Right hindlimb (tissue), 1 donor: ENCODE measurements around the gene RFC4.
A peak's percentile ranks its signal among the peaks of the same experiment; 100 is the strongest.

Source experiments
- DNase-seq: peaks from one replicate; pipeline ENCODE4 v3.0.0-alpha.2; 2018

Gene RFC4

DNA sequence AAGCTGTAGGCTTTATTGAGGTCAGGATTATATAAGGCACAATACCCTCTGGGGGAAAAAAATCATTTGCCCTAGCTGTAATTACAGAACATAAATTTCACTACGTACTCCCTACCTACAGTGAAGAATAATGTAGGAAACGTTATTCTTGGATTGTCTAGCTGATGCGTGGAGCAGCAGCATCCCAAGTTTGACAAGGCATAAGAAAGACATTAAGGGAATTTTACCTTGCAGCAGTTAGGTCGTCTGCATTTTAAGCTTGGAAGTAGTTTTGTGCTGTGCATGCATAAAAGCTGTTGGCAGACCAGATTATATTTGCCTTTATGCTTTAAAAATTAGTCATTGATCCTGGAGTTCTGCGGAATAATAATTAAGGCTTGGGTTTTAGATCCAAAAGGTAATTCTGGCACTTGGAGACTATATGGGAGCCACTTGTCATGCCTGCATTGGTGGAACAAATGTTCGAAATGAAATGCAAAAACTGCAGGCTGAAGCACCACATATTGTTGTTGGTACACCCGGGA is 20.7 kb downstream of the RFC4 start:
- no peak for DNase-seq

GRCh38 chr3:186784820-186785494 is 21.3 kb downstream of the RFC4 start:
- no peak for DNase-seq

GRCh38 chr3:186783731-186784515 is 22.4 kb downstream of the RFC4 start:
- DNase-seq: peak; percentile 87

DNA sequence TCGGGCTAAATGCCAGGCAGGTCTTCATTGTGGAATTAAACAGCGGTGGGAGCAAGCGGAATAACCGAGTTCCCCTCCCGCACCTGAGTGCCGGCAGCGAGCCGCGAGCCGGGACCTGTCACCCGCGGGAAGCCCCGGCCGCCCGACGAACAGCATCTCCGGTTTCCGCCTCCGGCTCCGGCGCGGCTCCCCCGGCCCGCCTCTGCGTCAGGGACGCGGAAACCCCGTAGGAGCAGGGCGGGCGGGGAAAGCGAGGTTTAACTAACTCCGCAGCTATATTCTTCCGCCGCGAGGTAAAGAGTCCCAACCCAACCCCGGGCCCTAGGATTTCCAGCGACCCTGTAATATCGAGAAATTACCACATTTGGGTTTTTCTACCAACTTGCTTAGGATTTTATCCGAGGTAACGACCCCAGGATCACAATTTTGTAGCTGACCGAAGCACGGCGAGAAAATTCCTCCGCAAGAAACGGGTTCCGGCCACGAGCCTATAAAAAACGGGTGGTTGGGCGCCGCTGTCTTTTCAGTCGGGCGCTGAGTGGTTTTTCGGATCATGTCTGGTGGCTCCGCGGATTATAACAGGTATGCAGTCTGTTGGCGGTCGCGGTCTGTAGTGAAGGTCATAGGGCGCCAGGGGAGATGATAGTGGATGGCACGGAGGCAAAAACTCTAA is 23.1 kb downstream of the RFC4 start, which contains the start of gene EIF4A2:
EIF4A2 (plus strand) TSS at position 520 of the 673 bp plus-strand sequence; CDS start at position 554, 34 bp downstream.
- DNase-seq: peak; percentile 93

DNA sequence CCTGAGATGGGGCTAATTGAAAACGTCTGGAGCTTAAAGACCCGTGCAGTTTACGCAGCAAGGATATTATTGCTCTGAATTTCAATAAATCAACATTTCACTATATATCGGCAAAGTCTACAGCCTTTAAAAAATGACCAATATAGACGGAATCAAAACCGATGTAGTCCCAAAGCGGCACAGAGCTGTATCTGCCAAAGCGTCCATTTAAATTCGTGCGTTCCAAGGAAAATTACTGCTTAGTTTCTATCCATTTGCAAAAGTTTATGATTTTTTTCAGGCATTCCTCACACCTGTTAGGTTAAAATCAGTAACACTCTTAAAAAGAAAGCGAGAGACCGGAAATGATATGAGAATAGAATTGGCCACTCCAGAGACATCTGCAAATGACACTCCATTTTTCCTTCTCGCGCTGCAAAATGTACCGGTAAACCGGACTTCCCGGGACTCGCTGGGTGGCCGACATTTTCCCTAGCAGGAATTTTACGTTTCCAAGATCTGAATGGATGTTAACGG is 23.7 kb downstream of the RFC4 start:
- DNase-seq: no peak

DNA sequence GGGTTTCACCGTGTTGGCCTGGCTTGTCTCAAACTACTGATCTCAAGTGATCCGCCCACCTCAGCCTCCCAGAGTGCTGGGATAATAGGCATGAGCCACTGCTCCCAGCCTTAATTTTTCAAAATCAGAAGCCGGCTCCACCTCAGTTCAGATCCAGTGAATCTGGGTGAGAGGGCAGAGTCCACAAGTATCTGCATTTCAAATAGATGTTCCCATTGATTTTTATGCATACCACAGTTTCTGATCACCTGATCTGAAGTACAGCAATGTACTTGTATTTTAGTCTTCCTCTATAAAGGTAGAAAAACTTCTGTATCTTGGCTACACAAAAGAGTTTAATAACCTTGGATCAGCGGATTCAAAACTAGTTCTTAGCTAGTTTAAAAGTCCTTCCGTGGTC is 27.1 kb downstream of the RFC4 start:
- DNase-seq: no peak

- no peak for DNase-seq
Observed at GRCh38 chr3:186775999-186776398, 30.3 kb downstream of the RFC4 start.

DNA sequence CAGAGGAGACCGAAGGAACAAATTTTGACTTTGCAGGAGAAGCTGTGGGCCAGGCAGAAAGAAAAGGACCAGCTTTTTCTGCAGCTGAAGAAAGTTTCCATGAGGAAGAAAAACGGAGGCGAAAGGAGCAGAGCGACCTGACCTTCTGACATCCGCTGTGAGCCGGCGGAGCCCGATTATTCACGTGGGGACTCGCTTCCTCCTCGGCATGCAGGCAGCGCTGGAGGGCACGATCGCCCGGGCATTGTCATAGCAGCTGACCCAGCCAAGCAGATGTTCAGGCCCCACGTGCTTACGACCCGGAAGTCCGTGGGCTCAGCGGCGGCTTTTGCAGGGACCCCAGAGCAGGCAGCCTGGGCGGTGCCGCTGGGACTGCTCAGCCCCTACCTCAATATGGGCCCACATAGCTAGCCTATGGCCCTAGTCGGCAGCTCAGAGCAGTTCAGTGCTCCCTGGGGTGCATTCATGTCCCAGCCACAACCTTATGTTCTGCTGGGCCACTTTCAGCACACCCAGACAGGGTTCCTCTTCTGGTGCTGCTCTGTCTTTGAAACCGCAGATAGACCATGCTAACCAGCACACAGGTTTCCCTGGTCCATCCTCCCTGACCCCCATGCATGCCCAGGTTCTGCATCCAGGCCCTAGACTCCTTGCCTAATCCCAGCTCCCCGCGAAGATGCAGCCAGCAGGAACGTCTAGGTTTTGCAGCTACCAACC is 33.4 kb downstream of the RFC4 start:
- peak; percentile 65 for DNase-seq

DNA sequence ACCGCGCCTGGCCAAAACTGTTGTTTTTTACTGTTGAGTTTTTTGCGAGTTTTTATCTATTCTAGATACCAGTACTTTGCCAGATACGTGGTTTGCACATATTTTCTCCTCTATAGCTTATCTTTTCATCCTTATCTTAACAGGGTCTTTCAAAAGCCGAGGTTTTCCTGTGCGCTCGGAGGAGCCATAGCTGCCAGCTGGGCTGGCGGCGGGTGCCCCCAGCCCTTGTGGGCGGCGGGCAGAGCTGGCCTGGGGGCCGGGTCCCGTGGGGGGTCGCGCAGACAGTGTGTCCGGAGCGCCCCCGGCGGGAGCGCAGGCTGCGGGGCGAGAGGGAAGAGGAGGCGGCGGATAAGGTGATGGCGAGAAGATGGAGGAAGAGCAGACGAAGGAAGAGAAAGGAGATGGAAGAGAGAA is 34.0 kb downstream of the RFC4 start:
- no peak for DNase-seq

DNA sequence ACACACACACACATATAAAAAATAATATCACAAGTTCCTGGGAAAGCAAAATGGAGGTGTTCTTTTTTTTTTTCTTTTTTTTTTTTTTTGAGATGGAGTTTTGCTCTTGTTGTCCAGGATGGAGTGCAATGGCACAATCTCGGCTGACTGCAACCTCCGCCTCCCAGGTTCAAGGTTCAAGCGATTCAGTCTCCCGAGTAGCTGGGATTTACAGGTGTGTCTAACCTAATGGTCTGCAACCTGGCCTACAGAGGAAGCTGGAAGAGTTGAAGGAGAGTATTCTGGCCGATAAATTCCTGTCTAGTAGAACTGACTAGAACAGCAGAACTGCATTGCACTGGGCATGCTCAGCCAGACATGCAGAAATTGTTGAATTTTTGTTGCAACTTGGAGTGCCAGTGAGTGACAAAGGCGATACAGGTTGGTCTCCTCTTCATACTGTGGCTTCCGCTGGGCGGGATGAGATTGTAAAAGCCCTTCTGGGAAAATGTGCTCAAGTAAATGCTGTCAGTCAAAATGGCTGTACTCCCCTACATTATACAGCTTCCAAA is 45.3 kb downstream of the RFC4 start:
- DNase-seq: no peak

GRCh38 chr3:186760141-186760833 is 46.0 kb downstream of the RFC4 start:
- no peak for DNase-seq

GRCh38 chr3:186759231-186759930 is 46.9 kb downstream of the RFC4 start:
- DNase-seq: no peak

DNA sequence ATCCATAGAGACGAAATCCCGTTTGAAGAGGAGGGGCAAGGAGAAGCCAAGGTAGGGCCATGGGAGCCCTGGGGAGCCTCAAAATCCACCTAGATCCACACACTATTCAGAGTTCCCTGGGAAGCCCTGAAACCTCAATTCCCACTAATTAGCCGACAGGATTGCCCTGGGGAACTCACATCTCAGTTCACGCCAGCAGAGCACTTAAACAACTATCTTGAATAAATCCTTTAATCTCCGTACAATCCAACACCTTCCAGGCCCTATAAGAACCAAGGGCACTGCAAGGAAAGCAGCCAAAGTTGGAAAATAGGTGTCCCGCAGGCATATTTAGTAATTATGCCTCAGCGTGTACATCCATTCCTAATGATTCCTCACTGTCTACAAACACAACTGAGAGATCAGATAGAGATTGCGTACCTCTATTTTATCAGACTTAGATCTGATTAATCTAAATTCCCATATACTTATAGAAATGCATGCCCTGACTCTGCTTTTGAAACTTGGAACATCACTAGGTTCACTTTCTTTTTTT is 48.5 kb downstream of the RFC4 start:
- DNase-seq: no peak

DNA sequence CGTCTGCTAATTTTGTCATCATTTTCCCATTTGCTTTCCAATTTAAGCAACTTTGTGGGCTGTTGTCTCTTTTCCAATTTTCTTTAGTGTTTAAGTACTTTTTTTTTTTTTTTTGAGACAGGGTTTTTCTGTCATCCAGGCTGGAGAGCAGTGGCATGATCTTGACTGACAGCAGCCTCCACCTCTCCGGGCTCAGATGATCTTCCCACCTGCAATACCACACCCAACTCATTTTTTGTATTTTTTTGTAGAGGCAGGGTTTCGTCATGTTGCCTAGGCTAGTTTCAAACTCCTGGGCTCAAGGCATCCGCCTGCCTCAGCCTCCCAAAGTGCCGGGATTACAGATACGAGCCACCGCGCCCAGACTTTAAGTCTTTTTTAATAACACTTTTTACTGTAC is 49.1 kb downstream of the RFC4 start:
- no peak for DNase-seq

GRCh38 chr3:186754871-186755270 is 51.4 kb downstream of the RFC4 start:
- no peak for DNase-seq

- no peak for DNase-seq
Observed at GRCh38 chr3:186754006-186754405, 52.3 kb downstream of the RFC4 start.

- DNase-seq: no peak
Observed at GRCh38 chr3:186751480-186751879, 54.8 kb downstream of the RFC4 start.

- DNase-seq: no peak
Observed at GRCh38 chr3:186750316-186750715, 56.0 kb downstream of the RFC4 start.

GRCh38 chr3:186746008-186746407 is 60.3 kb downstream of the RFC4 start:
- DNase-seq: peak; percentile 42

GRCh38 chr3:186743666-186744065 is 62.6 kb downstream of the RFC4 start:
- DNase-seq: no peak
